GM12873 (cell line): ENCODE results near the gene GFM1.
A peak's percentile ranks its signal among the peaks of the same experiment; 100 is the strongest.

Experiments
- CTCF ChIP-seq: IDR thresholded peaks from 2 replicates; pipeline ENCODE4 v1.5.1; 2012; ENCODE audit warnings: low read depth, mild to moderate bottlenecking, moderate library complexity, low read length, control low read depth; ENCODE audit not compliant: insufficient read depth; ENCODE audit errors: missing control alignments

The GFM1 gene

GRCh38 chr3:158713094-158713499 lies 68.8 kb downstream of the GFM1 start:
- no peak for TF ChIP-seq CTCF

GRCh38 chr3:158717576-158717975 lies 73.2 kb downstream of the GFM1 start:
- TF ChIP-seq CTCF = no peak

GRCh38 chr3:158718490-158719170 lies 74.3 kb downstream of the GFM1 start:
- TF ChIP-seq CTCF = no peak

- TF ChIP-seq CTCF = no peak
These were observed 77.8 kb downstream of the GFM1 start for GRCh38 chr3:158722108-158722507.

GRCh38 chr3:158723991-158724390 lies 79.7 kb downstream of the GFM1 start:
- TF ChIP-seq CTCF = no peak

GRCh38 chr3:158725348-158726011 lies 81.2 kb downstream of the GFM1 start:
- no peak for TF ChIP-seq CTCF

GRCh38 chr3:158727206-158728060 lies 83.1 kb downstream of the GFM1 start:
- peak; percentile 76 for TF ChIP-seq CTCF
